ENCODE measurements around the gene EIF3I.
A peak's percentile ranks its signal among the peaks of the same experiment; 100 is the strongest.

EIF3I gene

DNA sequence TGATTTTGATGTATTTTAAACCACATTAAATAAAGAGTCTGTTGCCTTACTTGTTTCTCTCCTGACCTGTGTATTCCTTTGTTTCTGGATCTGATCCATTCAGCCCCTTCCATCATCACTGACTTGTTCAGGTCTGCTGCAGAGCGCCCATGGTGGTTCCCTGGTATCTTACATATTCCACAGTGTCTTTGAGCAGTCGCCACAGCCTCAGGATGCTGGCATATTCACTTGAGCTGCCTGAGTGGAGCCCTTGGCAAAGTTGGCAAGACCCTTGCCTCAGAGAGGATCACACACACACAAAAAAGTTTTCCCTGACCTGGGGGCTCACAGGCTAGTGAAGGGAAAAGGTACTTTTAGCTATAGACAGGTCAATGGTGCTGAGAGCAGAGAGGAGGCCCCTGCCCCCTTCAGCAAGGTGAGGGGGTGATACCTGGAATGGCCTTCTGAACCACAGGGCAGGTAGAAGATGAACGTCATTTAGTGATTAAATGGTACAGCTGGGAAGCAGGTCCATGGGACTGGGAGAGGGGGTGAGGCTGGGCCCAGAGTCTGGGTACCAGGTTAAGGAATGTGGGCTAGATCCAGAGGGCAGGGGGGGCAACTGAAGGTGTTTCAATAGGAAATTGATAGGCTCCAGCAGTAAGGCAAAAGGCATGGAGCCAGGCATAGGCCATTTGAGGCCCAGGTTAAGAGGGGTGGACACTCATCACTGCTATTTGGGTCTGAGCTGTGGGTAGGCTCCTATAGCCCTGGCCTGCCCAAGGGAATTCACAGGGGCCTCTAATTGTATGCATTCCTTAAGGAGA, 23.8 kb upstream of the EIF3I start:
- FAIRE-seq (no peak), DNase-seq (ENCODE audit: low spot score) (no peak)

GRCh38 chr1:32199043-32199716, 23.0 kb upstream of the EIF3I start:
- FAIRE-seq (no peak), DNase-seq (ENCODE audit: low spot score) (no peak)

GRCh38 chr1:32199717-32200072, 22.5 kb upstream of the EIF3I start:
- FAIRE-seq = no peak
- DNase-seq (ENCODE audit: low spot score) = no peak

- FAIRE-seq (no peak), DNase-seq (ENCODE audit: low spot score) (no peak)
Measured at GRCh38 chr1:32200226-32201010, 21.8 kb upstream of the EIF3I start, which contains the start of gene CCDC28B. CCDC28B (plus strand) TSS chr1:32200595; CDS start chr1:32201936, 1,341 bp downstream.

- FAIRE-seq = no peak
Measured at GRCh38 chr1:32201011-32201855, 21.0 kb upstream of the EIF3I start.

DNA sequence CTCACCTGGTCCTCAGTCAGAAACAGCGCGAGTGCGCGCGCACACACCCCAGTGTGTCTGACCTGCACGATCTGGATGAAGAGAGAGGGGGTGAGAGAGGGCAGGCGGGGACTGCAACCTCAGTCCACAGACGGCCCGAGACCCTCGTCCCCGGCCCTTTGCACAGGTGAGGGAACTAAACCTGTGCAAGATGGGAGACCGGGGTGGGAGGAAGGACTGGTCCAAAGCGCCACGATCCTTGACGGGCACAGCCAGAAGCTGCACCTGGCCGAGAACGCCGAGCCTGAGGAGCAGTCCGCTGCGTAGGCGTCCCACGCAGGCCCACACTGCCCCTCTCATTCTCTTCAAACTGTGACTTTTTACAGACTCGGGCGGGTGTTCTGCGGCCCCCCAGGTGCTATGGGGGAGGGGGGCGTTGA, 17.3 kb upstream of the EIF3I start:
- no peak for DNase-seq (ENCODE audit: low spot score)
- FAIRE-seq = no peak

More at GRCh38 chr1:32201011-32201855, 21.0 kb upstream of the EIF3I start:
- no peak for DNase-seq (ENCODE audit: low spot score)

- FAIRE-seq (no peak), DNase-seq (ENCODE audit: low spot score) (peak; percentile 70)
Measured at GRCh38 chr1:32205401-32206370, 16.5 kb upstream of the EIF3I start, which contains the start of gene IQCC. IQCC (plus strand) TSS chr1:32205671; CDS start chr1:32205682, 11 bp downstream.

DNA sequence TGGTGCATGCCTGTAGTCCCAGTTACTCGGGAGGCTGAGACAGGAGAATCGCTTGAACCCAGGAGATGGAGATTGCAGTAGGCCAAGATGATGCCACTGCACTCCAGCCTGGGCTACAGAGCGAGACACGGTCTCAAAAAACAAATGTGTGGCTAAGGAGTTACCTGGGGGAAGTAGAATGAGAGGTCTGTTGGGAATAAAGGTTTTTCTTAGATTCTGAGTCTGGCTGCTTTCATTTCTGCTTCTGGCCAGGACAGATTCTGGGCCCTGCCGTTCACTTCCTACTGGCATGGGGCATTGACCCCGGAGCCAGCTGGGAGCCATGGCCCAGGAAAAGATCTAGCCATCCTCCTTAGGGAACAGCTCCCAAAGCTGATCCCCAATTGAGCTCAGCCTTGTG, 13.7 kb upstream of the EIF3I start:
- DNase-seq (ENCODE audit: low spot score) (no peak), FAIRE-seq (no peak)

GRCh38 chr1:32208891-32209328, 13.3 kb upstream of the EIF3I start, which contains the start of gene DCDC2B:
DCDC2B (plus strand) TSS chr1:32209089; CDS start chr1:32209094, 5 bp downstream.
- FAIRE-seq (no peak), DNase-seq (ENCODE audit: low spot score) (peak; percentile 85)

DNA sequence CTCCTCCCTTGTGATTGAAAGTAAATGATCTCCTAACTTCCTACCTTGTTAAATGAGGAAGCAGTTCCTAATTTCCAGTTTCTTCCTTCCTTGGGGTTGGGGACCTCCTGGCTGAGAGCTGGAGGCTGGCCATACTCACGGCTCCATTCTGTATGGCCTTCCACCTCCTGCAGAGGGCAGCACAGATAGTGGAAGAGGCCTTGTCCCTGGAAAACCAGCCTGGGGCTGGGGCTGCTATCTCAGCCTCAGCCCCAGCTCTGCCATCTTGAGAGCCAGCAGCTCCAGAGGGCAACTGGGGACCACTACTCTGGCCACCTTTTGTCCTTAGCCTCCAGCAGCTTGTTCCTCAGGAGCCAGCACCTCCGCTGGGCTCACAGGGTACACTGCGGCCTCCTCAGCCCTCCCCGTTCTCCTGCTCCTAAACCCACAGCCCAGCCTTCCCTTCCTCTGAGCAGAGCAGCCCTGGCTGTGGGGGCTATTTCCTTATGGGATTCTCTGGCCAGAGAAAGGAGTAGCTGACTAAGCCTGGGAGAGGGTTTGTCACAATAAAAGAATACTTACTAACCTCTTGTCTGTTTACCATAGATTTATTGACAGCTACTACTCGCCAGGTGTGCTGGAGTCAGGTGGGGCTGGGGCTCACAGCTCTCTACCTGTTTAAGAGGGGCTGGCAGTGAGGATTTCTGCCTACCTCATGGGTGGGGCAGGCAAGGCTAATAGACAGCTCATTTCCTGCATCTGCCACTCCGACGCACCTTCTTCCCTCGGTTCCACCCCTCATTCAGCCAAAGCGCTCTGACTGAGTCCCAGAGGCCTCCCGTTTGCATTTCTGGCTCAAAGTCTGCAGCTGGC, 6.4 kb upstream of the EIF3I start:
- DNase-seq (ENCODE audit: low spot score) (peak; percentile 48), FAIRE-seq (no peak)

DNA sequence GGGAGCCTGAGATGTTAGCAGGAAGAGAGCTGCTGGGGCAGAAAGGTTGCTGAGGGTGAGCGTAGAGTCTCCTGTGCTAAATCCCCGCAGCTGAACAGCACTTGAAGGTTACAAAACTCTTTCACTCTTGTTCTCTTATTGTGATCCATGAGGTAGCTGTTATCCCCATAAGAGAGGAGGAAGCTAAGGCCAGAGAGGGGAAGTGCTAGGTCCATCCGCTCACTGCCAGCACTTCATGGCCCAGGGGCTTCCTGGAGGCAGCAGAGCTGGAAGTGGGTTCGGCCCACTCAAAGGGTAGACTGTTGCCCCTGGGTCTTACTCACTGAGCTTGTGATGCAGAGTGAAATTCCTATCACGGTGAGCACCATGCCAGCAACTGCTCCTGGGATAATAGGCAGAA, 5.6 kb upstream of the EIF3I start:
- no peak for FAIRE-seq
- no peak for DNase-seq (ENCODE audit: low spot score)

- FAIRE-seq = no peak
- DNase-seq (ENCODE audit: low spot score) = no peak
Measured at GRCh38 chr1:32219022-32219421, 3.2 kb upstream of the EIF3I start.

- DNase-seq (ENCODE audit: low spot score) (peak; percentile 92), FAIRE-seq (peak; percentile 76)
Measured at GRCh38 chr1:32220746-32221580, 1.2 kb upstream of the EIF3I start.

DNA sequence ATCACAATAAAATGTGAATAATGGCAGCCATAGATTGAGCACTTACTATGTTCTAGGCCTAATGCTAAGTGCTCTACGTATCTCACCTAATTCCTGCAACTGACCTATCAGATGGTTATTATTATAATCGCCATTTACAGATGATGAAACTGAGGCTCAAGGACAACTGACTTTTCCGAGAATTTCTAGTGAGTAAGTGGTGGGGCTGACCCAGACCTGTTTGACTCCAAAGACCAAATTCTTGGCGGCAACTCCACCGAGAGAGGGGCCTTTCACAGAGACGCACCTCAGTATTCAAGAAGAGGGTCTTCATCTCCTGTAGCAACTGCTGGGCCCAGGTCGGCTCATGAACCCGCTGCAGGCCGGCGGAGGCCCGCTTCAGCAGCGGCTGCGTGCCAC, 627 bp upstream of the EIF3I start:
- FAIRE-seq (no peak), DNase-seq (ENCODE audit: low spot score) (no peak)

- DNase-seq (ENCODE audit: low spot score) (no peak), FAIRE-seq (no peak)
Measured at GRCh38 chr1:32223683-32224082, 1.5 kb downstream of the EIF3I start.

GRCh38 chr1:32224285-32224684, 2.1 kb downstream of the EIF3I start:
- no peak for FAIRE-seq
- no peak for DNase-seq (ENCODE audit: low spot score)

- DNase-seq (ENCODE audit: low spot score) (no peak), FAIRE-seq (no peak)
Measured at GRCh38 chr1:32228771-32229170, 6.6 kb downstream of the EIF3I start.

Data from RCC 7860 (cell line).